GM10266 (cell line): ENCODE results near the gene JUNB.

Experiments used
- DNase-seq: peaks from one replicate; pipeline ENCODE4 v3.0.0; 2012; ENCODE audit errors: extremely low spot score
- CTCF ChIP-seq: IDR thresholded peaks from 2 replicates; pipeline ENCODE4 v1.5.1; 2012; ENCODE audit warnings: mild to moderate bottlenecking, low read depth; ENCODE audit not compliant: control insufficient read depth, insufficient read depth; ENCODE audit errors: missing control alignments

JUNB gene

GRCh38 chr19:12752056-12752781 is 39.1 kb upstream of the JUNB start:
- no peak for TF ChIP-seq CTCF
- no peak for DNase-seq

- no peak for DNase-seq
Observed at GRCh38 chr19:12754465-12755196, 36.7 kb upstream of the JUNB start.

GRCh38 chr19:12756150-12756883 is 35.0 kb upstream of the JUNB start:
- TF ChIP-seq CTCF, result no peak
- no peak for DNase-seq

More at GRCh38 chr19:12754465-12755196, 36.7 kb upstream of the JUNB start:
- no peak for TF ChIP-seq CTCF

GRCh38 chr19:12757544-12758274 is 33.6 kb upstream of the JUNB start:
- peak; percentile 89 for DNase-seq
- peak; percentile 81 for TF ChIP-seq CTCF

- TF ChIP-seq CTCF, result no peak
- DNase-seq, result no peak
Observed at GRCh38 chr19:12759686-12760085, 31.6 kb upstream of the JUNB start.

- no peak for DNase-seq
- no peak for TF ChIP-seq CTCF
Observed at GRCh38 chr19:12763100-12763499, 28.2 kb upstream of the JUNB start.
